GM12892 (cell line): Measurements from ENCODE around the gene KRT76.

Experiments used
- POLR2A ChIP-seq: IDR thresholded peaks from 2 replicates; pipeline ENCODE4 v1.6.1; 2011; ENCODE audit warnings: low read depth, low read length, control low read depth
- POLR2AphosphoS5 ChIP-seq: IDR thresholded peaks from 2 replicates; pipeline ENCODE4 v1.6.1; 2011; ENCODE audit warnings: low read depth, low read length, control low read depth
- TAF1 ChIP-seq: IDR thresholded peaks from 2 replicates; pipeline ENCODE4 v1.6.1; 2011; ENCODE audit warnings: low read depth, mild to moderate bottlenecking, control low read depth, low read length, borderline replicate concordance

DNA sequence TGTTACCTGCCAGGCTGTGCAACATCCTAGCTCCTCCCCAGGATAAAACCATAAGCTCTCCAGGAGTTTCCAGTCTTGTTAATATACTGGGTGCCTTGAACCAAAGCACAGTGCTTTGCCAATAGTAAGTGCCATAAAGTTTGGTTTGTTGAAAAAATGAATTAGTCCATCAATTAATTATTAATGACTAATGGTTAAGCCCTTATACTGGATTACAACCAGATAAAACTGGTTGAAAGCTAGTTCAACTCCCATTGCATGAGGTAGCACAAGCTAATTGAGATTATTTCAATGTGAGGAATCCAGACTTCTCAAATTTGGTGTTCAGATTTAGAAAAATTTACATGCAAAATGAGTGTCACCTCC is 20.4 kb upstream of the KRT76 start:
- TF ChIP-seq POLR2AphosphoS5 (no peak), TAF1 (no peak), POLR2A (no peak)
